Right ventricle myocardium inferior (tissue), 1 donor: ENCODE measurements around the gene TEX22. TPM values are rescaled to one million over a fixed set of nuclear protein-coding genes. Genes with fewer than 3 reads are reported as not detected.
A peak's percentile ranks its signal among the peaks of the same experiment; 100 is the strongest.

ENCODE experiments used
- ATAC-seq: fragments of 200-7000 bp; cut with Tn5 transposase; one replicate; pipeline ENCODE4 v1.9.1; 2020; ENCODE audit warnings: mild to moderate bottlenecking, moderate library complexity
- DNase-seq: peaks from one replicate; pipeline ENCODE4 v3.0.0; 2021; ENCODE audit errors: missing footprints
- intact Hi-C: fragments of 100-400 bp; cut with DNase I; formaldehyde crosslinking; loops from one replicate; pipeline ENCODE4 v1.11.0; 2022
- total RNA-seq: library from RNA; stranded (reverse); fragmentation: NEBNext Ultra II Directional; extraction: Animal tissue kit (Norgen Biotek cat#: 25700); gene quantifications from one replicate; pipeline ENCODE4 v1.2.1, GENCODE V29; 2021
- donor health status: DM: no; HTN: yes; CAD: no; lungs with severe emphysema.

The TEX22 gene
- total RNA-seq, 1 donor from 2014 or later, result 2.4 TPM

- intact Hi-C loops, result no loop called here
- DNase-seq (no peak), ATAC-seq (peak; percentile 56)
Measured at GRCh38 chr14:105413544-105413886, 15.2 kb downstream of the TEX22 start.

- intact Hi-C loops, result loop anchor here (2.0 kb wide), 1 partner anchor 16 kb away; the partner anchor contains the start of gene TEX22
- DNase-seq (peak; percentile 89), ATAC-seq (peak; percentile 84)
Measured at GRCh38 chr14:105414456-105415371, 16.4 kb downstream of the TEX22 start.

- no peak for ATAC-seq
- no peak for DNase-seq
- intact Hi-C loops, result loop anchor here (2.0 kb wide), 1 partner anchor 17 kb away; the partner anchor contains the start of gene TEX22
Measured at GRCh38 chr14:105415481-105416428, 17.4 kb downstream of the TEX22 start.

- no peak for ATAC-seq
- no peak for DNase-seq
- intact Hi-C loops, result no loop called here
Measured at GRCh38 chr14:105416671-105417070, 18.3 kb downstream of the TEX22 start.

GRCh38 chr14:105417690-105418121, 19.4 kb downstream of the TEX22 start:
- intact Hi-C loops, result no loop called here
- DNase-seq, result no peak
- ATAC-seq, result no peak

- intact Hi-C loops, result no loop called here
- no peak for DNase-seq
- ATAC-seq, result no peak
Measured at GRCh38 chr14:105418269-105419194, 20.2 kb downstream of the TEX22 start.

GRCh38 chr14:105419195-105420091, 21.1 kb downstream of the TEX22 start, which contains the start of gene MTA1:
TSS of gene MTA1 (plus strand) at chr14:105419827. CDS start at chr14:105420036, 209 bp downstream.
- ATAC-seq (peak; percentile 39), DNase-seq (no peak)
- intact Hi-C loops, result no loop called here

- no peak for ATAC-seq
- intact Hi-C loops, result no loop called here
- peak; percentile 31 for DNase-seq
Measured at GRCh38 chr14:105420101-105420973, 22.0 kb downstream of the TEX22 start.

- ATAC-seq (peak; percentile 12), DNase-seq (no peak)
- intact Hi-C loops, result no loop called here
Measured at GRCh38 chr14:105420974-105421674, 22.8 kb downstream of the TEX22 start.

GRCh38 chr14:105421723-105422615, 23.6 kb downstream of the TEX22 start:
- DNase-seq, result no peak
- no peak for ATAC-seq
- intact Hi-C loops, result no loop called here

- ATAC-seq (peak; percentile 20), DNase-seq (no peak)
- intact Hi-C loops, result no loop called here
Measured at GRCh38 chr14:105422695-105423487, 24.6 kb downstream of the TEX22 start.

GRCh38 chr14:105423488-105424195, 25.3 kb downstream of the TEX22 start:
- DNase-seq (no peak), ATAC-seq (no peak)
- intact Hi-C loops, result no loop called here

GRCh38 chr14:105424861-105425260, 26.5 kb downstream of the TEX22 start:
- ATAC-seq, result no peak
- no peak for DNase-seq
- intact Hi-C loops, result no loop called here
